Spleen (tissue), 7 donors: ENCODE data around the gene ME3.

Experiments used
- CTCF ChIP-seq, 11 experiments: fragments of 200-600 bp in 7 of 11; fragments of 450-650 bp in 4 of 11; sonication (generic) in 4 of 11; IDR thresholded peaks in 8 of 11; conservative IDR thresholded peaks in 3 of 11; 1 replicate in 7 of 11; 2 replicates in 4 of 11; pipeline versions ENCODE4 v1.4.0 to v1.8.0; 2016 to 2021; ENCODE audit warnings: antibody characterized with exemption in 11 of 11, inconsistent platforms in 4 of 11, mild to moderate bottlenecking in 1 of 11
- POLR2AphosphoS5 ChIP-seq, 3 donors: sonication (generic); formaldehyde crosslinking; IDR thresholded peaks; one replicate each; pipeline ENCODE4 v1.5.1; 2017; ENCODE audit warnings: antibody characterized with exemption in 3 of 3
- donor health status: DM: no; HTN: no; CAD: no; lungs with moderate emphysema.
- donor health status: DM: no; HTN: no; CAD: no.
- donor health status: DM: no; HTN: no; CAD: no.

GRCh38 chr11:86670181-86670580 lies 2.2 kb downstream of the ME3 start:
- TF ChIP-seq POLR2AphosphoS5 (IDR thresholded peaks at IDR 0.05) (no peak), CTCF (IDR thresholded peaks at IDR 0.05 in 8 of 11, conservative IDR thresholded peaks at IDR 0.05 in 3 of 11) (no peak)
